Gastrocnemius medialis (tissue), 4 donors: ENCODE data around the gene ROPN1B.
"Not testable (repeated sequence)": the region's sequence is repeated elsewhere in the genome, so short reads cannot be mapped to it uniquely, and the experiment has no call there.

Experiments
- POLR2A ChIP-seq, 2 donors: fragments of 450-650 bp; IDR thresholded peaks; one replicate each; pipeline ENCODE4 v1.6.1; 2017; ENCODE audit warnings: antibody characterized with exemption in 2 of 2, mild to moderate bottlenecking in 2 of 2, moderate library complexity in 2 of 2
- TF ChIP-seq, protein P1 (sequence below), 5 experiments: fragments of 450-650 bp in 3 of 5; fragments of 200-600 bp in 2 of 5; sonication (generic) in 2 of 5; IDR thresholded peaks in 4 of 5; conservative IDR thresholded peaks in 1 of 5; 1 replicate in 4 of 5; 2 replicates in 1 of 5; pipeline ENCODE4 v1.5.1; 2016 to 2019; ENCODE audit warnings: antibody characterized with exemption in 5 of 5, mild to moderate bottlenecking in 3 of 5, moderate library complexity in 3 of 5

DNA sequence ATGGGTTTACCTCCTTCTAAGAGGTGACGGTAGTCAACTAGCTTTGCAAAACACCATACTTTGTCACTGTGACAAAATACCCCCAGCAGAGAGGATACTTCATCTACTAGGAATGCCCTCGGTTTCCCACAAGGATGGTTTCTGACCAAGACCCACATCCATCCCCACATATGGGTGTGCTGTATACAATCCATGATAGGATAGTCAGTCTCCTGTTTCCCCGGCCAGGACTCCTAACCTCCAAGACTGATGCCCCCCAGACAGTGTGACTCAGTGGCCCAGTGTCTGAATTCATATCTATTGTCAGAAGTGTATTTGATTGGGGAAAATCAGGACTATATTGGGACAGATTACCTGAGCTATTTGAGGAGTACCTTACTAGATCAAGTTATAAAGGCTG lies 17.8 kb upstream of the ROPN1B start:
- TF ChIP-seq POLR2A (IDR thresholded peaks at IDR 0.05), result not testable (repeated sequence)
- TF ChIP-seq, protein P1, sequence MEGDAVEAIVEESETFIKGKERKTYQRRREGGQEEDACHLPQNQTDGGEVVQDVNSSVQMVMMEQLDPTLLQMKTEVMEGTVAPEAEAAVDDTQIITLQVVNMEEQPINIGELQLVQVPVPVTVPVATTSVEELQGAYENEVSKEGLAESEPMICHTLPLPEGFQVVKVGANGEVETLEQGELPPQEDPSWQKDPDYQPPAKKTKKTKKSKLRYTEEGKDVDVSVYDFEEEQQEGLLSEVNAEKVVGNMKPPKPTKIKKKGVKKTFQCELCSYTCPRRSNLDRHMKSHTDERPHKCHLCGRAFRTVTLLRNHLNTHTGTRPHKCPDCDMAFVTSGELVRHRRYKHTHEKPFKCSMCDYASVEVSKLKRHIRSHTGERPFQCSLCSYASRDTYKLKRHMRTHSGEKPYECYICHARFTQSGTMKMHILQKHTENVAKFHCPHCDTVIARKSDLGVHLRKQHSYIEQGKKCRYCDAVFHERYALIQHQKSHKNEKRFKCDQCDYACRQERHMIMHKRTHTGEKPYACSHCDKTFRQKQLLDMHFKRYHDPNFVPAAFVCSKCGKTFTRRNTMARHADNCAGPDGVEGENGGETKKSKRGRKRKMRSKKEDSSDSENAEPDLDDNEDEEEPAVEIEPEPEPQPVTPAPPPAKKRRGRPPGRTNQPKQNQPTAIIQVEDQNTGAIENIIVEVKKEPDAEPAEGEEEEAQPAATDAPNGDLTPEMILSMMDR (IDR thresholded peaks at IDR 0.05 in 4 of 5, conservative IDR thresholded peaks at IDR 0.05 in 1 of 5), result not testable (repeated sequence)
